Activated CD4-positive, alpha-beta memory T cell treated with anti-CD3 and anti-CD28 coated beads, Interleukin-2, amount 10 ng/mL, durations not matched to agents 7 days and 5 days (primary cell): ENCODE measurements around the gene HECA. TPM values are rescaled to one million over a fixed set of nuclear protein-coding genes. Genes with fewer than 3 reads are reported as not detected.
"Not testable (repeated sequence)": the region's sequence is repeated elsewhere in the genome, so short reads cannot be mapped to it uniquely, and the experiment has no call there.

ENCODE experiments used
- CTCF ChIA-PET: fragments of 350-600 bp; sonication (Branson Sonifier 250); formaldehyde crosslinking; loops from one replicate; lab custom pipeline; 2021; ENCODE audit warnings: antibody characterized with exemption, inconsistent platforms; lab: Charles Lee
- POLR2A ChIA-PET: fragments of 350-600 bp; sonication (Branson Sonifier 250); formaldehyde crosslinking; loops from one replicate; lab custom pipeline; 2021; ENCODE audit warnings: antibody characterized with exemption; lab: Charles Lee
- DNase-seq: peaks from one replicate; pipeline ENCODE4 v3.0.0-alpha.2; 2020
- H3K27ac Mint-ChIP-seq: one replicate; pipeline ENCODE4 v1.8.0; 2021; ENCODE audit warnings: mild to moderate bottlenecking, mixed read lengths
- H3K27me3 Mint-ChIP-seq: one replicate; pipeline ENCODE4 v1.8.0; 2021; ENCODE audit warnings: mixed read lengths
- H3K36me3 Mint-ChIP-seq: one replicate; pipeline ENCODE4 v1.8.0; 2021; ENCODE audit warnings: low read depth, mixed read lengths
- H3K4me1 Mint-ChIP-seq: one replicate; pipeline ENCODE4 v1.8.0; 2021; ENCODE audit warnings: mixed read lengths
- H3K4me3 Mint-ChIP-seq: one replicate; pipeline ENCODE4 v1.8.0; 2021; ENCODE audit warnings: mild to moderate bottlenecking, mixed read lengths
- H3K9me3 Mint-ChIP-seq: one replicate; pipeline ENCODE4 v1.8.0; 2021; ENCODE audit warnings: mixed read lengths
- total RNA-seq, 2 experiments: library from RNA; stranded (reverse); gene quantifications; one replicate each; pipeline ENCODE4 v1.2.3, GENCODE V29; 2021

The HECA gene
- total RNA-seq, 2 experiments from 2014 or later = 78.9 to 81.7 TPM

DNA sequence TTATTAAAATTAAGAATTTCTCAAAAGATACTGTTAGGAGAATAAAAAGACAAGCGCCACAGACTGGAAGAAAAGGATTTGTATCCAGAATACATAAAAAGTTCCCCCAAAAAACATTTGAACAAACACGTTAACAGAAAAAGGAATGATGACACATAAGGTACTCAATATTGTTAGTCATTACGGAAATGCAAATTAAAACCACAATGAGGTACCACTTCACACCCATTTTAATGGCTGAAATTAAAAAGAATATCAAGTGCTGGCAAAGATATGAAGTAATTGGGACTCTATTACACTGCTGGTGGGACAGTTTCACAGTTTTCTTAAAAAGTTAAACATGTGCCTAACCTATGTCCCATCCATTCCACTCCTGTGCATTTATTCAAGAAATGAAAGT is 51.4 kb downstream of the HECA start:
- POLR2A ChIA-PET = interaction anchor here (1.0 to 1.4 kb wide), 2 partner anchors 25 to 34 kb away, joined by 3 read pairs; no protein-coding TSS in a partner anchor
- Mint-ChIP-seq H3K27ac (peak overlapping the region; percentile 42), H3K36me3 (peaks cover 36% of the 10 kb centered on the region), H3K4me1 (peaks cover 31% of the 10 kb centered on the region), H3K4me3 (no peak overlapping the region), H3K9me3 (peaks cover 2% of the 10 kb centered on the region), H3K27me3 (no peaks in the 10 kb centered on the region)
- DNase-seq = no peak
- CTCF ChIA-PET = no interaction called here

DNA sequence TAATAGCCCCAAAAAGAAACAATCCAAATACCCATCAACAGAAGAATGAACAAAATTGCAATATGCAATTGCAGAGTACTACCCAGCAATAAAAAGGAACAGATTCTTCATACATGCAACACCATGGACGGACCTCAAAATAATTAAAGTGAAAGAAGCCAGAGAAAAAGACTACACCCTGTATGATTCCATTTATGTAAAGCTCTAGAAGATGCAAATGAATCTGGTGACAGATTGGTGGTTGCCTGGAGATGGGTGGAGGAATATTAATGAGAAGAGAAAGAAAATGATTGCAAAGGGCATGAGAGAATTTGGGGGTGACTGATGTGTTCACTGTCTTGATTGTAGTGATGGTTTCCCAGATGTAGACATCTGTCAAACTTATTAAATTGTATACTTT is 51.8 kb downstream of the HECA start:
- DNase-seq = no peak
- Mint-ChIP-seq H3K27ac (no peak overlapping the region), H3K4me1 (peaks cover 31% of the 10 kb centered on the region), H3K36me3 (peaks cover 33% of the 10 kb centered on the region), H3K27me3 (no peaks in the 10 kb centered on the region), H3K9me3 (peaks cover 2% of the 10 kb centered on the region), H3K4me3 (no peak overlapping the region)
- POLR2A ChIA-PET = interaction anchor here (1.0 kb wide), 2 partner anchors 25 to 52 kb away, joined by 3 read pairs; no protein-coding TSS in a partner anchor
- CTCF ChIA-PET = interaction anchor here (1.4 kb wide), 1 partner anchor 55 kb away, joined by 3 read pairs; no protein-coding TSS in a partner anchor

DNA sequence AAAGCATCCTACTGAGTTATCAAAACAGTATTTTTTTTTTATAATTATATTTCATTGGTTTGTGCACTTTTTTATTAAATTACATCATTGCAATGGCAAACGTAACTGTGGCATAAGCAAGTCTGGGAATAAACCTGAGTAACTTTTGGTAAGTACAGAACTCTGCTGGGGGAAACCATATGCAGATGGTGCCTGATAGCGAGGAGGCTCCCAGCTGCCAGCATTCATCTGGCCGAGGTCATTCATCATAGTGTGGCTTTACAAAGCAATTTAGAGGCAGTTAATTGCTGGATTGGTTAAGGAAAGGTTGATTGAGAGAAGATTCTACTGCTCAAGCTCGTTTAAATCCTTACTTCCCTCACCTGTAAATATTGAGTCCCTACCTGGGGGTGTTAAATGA is 52.6 kb downstream of the HECA start:
- DNase-seq = no peak
- Mint-ChIP-seq H3K4me1 (peaks cover 31% of the 10 kb centered on the region), H3K27me3 (no peaks in the 10 kb centered on the region), H3K4me3 (no peak overlapping the region), H3K36me3 (peaks cover 26% of the 10 kb centered on the region), H3K9me3 (peaks cover 2% of the 10 kb centered on the region), H3K27ac (no peak overlapping the region)
- ChIA-PET CTCF (interaction anchor here (1.2 to 1.4 kb wide), 2 partner anchors 32 to 54 kb away, joined by 3 to 4 read pairs; no protein-coding TSS in a partner anchor), POLR2A (interaction anchor here (1.0 kb wide), 1 partner anchor 53 kb away, joined by 3 read pairs; no protein-coding TSS in a partner anchor)

DNA sequence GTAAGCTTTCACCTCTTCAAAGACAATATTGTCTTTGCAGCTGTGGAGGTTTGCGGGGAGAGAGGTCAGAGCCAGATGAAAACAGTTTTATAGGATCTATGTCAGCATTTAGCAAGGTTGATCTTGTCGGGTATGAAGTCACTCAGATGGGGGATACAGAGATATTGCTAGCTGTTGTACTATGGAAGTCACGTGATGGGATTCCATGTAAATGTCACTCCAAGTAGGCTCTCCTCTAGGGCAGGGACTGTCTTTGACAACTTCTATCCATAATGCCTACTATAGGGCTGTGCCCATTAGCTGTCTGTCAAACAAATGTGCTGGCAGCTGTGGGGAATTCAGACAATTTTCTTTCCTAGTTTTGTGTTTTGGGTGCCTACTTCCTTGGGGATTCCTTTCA is 54.8 kb downstream of the HECA start:
- CTCF ChIA-PET = interaction anchor here (0.7 kb wide), 1 partner anchor 374 kb away, joined by 3 read pairs; no protein-coding TSS in a partner anchor
- POLR2A ChIA-PET = no interaction called here
- Mint-ChIP-seq H3K4me3 (no peak overlapping the region), H3K27ac (no peak overlapping the region), H3K9me3 (peaks cover 3% of the 10 kb centered on the region), H3K4me1 (peaks cover 27% of the 10 kb centered on the region), H3K27me3 (no peaks in the 10 kb centered on the region), H3K36me3 (peaks cover 21% of the 10 kb centered on the region)
- no peak for DNase-seq

DNA sequence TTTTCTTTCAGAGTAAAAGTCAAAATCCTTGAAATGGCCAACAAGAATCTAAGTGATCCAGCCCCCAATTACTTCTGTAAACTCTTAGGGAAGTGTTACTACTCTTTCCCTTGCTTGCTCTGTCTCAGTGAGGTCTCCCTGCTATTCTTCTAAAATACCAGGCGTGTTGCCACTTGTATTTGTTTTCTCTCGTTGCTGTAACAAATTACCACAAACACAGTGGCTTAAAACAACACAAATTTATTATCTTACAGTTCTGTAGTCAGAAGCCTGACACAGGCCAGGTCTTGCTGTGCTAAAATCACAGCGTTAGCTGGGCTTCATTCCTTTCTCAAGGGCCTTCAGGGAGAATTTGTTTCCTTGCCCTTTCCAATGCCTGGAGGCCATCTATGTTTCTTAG is 59.9 kb downstream of the HECA start:
- Mint-ChIP-seq H3K4me1 (no peaks in the 10 kb centered on the region), H3K27me3 (no peaks in the 10 kb centered on the region), H3K36me3 (peaks cover 7% of the 10 kb centered on the region), H3K27ac (no peak overlapping the region), H3K4me3 (no peak overlapping the region), H3K9me3 (peaks cover 8% of the 10 kb centered on the region)
- ChIA-PET POLR2A (no interaction called here), CTCF (interaction anchor here (1.3 kb wide), 1 partner anchor 24 kb away, joined by 5 read pairs; no protein-coding TSS in a partner anchor)
- no peak for DNase-seq

DNA sequence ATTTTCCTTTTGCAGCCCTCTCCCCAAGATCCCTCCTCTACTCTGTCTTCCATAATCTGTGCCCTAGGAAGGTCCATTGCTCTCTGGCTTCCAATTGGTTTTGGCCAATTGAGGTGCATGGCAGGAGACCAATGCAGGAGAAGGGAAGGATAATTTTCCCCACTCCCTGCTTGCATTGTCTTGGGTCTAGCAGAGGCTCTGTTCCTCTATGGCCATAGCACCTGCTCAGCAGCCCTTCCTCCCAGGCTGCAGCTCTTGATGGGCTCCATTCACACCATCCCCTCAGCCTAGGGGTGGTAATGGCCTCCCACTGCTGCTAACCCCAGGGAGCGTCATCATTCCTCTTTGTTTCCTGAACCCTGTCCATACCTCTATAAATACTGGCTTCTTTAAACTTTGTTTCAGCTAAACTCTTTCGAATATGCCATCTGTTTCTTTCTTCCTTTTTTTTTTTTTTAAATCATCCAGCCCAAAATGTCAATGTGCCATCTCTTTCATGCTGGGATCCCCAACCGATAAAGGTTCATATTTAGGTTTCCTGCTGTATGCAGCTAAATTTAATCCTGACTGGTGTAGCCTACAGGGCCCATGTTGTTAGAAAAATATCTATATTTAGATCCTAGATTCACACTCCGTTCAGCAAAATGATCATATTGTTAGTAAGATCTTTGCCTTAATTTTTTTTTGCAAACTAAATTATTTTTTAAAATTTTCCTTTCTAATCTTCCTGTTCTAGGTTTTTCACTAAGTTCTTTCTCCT is 63.8 kb downstream of the HECA start:
- no peak for DNase-seq
- Mint-ChIP-seq H3K27me3 (no peaks in the 10 kb centered on the region), H3K27ac (no peak overlapping the region), H3K36me3 (peaks cover 7% of the 10 kb centered on the region), H3K4me1 (no peaks in the 10 kb centered on the region), H3K9me3 (peaks cover 8% of the 10 kb centered on the region), H3K4me3 (no peak overlapping the region)
- POLR2A ChIA-PET = interaction anchor here (0.8 kb wide), 1 partner anchor 14 kb away, joined by 3 read pairs; no protein-coding TSS in a partner anchor
- CTCF ChIA-PET = interaction anchor here (0.5 kb wide), 1 partner anchor 611 kb away, joined by 4 read pairs; no protein-coding TSS in a partner anchor

DNA sequence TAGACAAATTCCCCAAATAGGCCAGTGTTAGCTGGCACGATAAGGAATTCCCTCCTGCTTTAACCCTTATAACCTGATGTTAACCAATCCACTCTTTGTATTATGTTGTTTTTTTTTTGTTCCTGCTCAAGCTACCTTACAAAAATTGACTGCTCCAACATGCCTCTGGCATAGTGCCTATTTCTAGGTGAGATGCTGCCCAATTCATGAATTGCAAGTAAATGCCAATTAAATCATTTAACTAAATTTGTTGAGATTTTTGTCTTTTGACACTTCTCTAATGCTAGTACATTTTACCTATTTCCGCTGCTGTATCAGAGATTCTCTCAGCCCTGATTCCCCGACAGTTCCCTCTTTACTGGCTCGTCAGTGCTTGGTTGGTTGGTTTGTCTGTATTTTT is 66.5 kb downstream of the HECA start:
- Mint-ChIP-seq H3K27me3 (no peaks in the 10 kb centered on the region), H3K27ac (no peak overlapping the region), H3K4me3 (no peak overlapping the region), H3K36me3 (peaks cover 9% of the 10 kb centered on the region), H3K4me1 (no peaks in the 10 kb centered on the region), H3K9me3 (peaks cover 17% of the 10 kb centered on the region)
- POLR2A ChIA-PET = no interaction called here
- CTCF ChIA-PET = no interaction called here
- no peak for DNase-seq

DNA sequence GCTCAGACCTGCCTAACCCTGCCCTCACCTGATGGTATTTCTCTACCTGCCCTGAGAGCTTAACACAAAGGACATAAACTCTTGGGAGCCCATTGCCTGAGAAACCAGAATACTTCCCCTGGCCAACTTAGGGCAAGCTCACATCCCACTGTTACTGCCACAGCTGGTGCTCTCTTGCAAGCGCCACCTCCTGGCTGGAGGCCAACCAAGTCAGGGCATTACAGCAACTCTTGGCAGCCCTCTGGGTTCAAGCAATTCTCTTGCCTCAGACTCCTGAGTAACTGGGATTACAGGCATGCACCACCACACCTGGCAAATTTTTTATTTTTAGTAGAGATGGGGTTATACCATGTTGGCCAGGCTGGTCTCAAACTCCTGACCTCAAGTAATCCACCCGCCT is 70.1 kb downstream of the HECA start:
- DNase-seq = no peak
- H3K4me1 Mint-ChIP-seq = peaks cover 9% of the 10 kb centered on the region

DNA sequence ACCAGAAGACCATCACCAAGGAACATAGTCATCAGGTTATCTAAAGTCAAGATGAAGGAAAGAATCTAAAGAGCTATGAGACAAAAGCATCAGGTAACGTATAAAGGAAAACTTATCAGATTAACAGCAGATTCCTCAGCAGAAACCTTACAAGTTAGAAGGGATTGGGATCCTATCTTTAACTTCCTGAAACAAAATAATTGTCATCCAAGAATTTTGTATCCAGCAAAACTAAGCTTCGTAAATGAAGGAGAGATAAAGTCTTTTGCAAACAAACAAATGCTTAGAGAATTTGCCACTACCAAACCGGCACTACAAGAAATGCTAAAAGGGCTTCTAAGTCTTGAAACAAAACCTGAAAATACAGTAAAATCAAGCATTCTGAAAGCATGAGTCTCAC is 71.0 kb downstream of the HECA start:
- ChIA-PET POLR2A (interaction anchor here (0.5 to 1.7 kb wide), 2 partner anchors 60 to 159 kb away, joined by 3 to 4 read pairs; no protein-coding TSS in a partner anchor), CTCF (interaction anchor here (0.7 to 1.7 kb wide), 2 partner anchors 44 to 117 kb away, joined by 3 to 4 read pairs; no protein-coding TSS in a partner anchor)
- peaks cover 38% of the 10 kb centered on the region for H3K36me3 Mint-ChIP-seq
- no peak overlapping the region for H3K4me3 Mint-ChIP-seq
- H3K27me3 Mint-ChIP-seq = peaks cover 2% of the 10 kb centered on the region
- no peak for DNase-seq
- peaks cover 44% of the 10 kb centered on the region for H3K9me3 Mint-ChIP-seq
- H3K27ac Mint-ChIP-seq = no peak overlapping the region
- H3K4me1 Mint-ChIP-seq = peaks cover 17% of the 10 kb centered on the region

More for the DNA sequence above, 70.1 kb downstream of the HECA start:
- H3K4me3 Mint-ChIP-seq = no peak overlapping the region
- ChIA-PET POLR2A (interaction anchor here (0.5 to 1.7 kb wide), 3 partner anchors 59 to 159 kb away, joined by 3 to 4 read pairs (median 3); partner anchors contain the start of gene TXLNB), CTCF (interaction anchor here (1.7 kb wide), 1 partner anchor 118 kb away, joined by 4 read pairs; no protein-coding TSS in a partner anchor)
- peaks cover 29% of the 10 kb centered on the region for H3K36me3 Mint-ChIP-seq
- peaks cover 37% of the 10 kb centered on the region for H3K9me3 Mint-ChIP-seq
- peaks cover 2% of the 10 kb centered on the region for H3K27me3 Mint-ChIP-seq
- no peak overlapping the region for H3K27ac Mint-ChIP-seq

DNA sequence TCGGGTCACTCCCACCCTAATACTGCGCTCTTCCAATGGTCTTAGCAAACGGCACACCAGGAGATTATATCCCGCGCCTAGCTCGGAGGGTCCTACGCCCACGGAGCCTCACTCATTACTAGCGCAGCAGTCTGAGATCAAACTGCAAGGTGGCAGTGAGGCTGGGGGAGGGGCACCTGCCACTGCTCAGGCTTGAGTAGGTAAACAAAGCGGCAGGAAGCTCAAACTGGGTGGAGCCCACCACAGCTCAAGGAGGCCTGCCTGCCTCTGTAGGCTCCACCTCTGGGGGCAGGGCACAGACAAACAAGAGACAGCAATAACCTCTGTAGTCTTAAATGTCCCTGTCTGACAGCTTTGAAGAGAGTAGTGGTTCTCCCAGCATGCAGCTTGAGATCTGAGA is 75.9 kb downstream of the HECA start:
- H3K4me3 Mint-ChIP-seq, H3K27me3 Mint-ChIP-seq, POLR2A ChIA-PET: not testable (repeated sequence)
- peaks cover 19% of the 10 kb centered on the region for H3K4me1 Mint-ChIP-seq
- peak; percentile 65 for DNase-seq
- H3K9me3 Mint-ChIP-seq = peaks cover 45% of the 10 kb centered on the region
- CTCF ChIA-PET = interaction anchor here (1.0 kb wide), 1 partner anchor 9 kb away, joined by 3 read pairs; no protein-coding TSS in a partner anchor
- peak overlapping the region; percentile 31 for H3K27ac Mint-ChIP-seq
- peaks cover 49% of the 10 kb centered on the region for H3K36me3 Mint-ChIP-seq

DNA sequence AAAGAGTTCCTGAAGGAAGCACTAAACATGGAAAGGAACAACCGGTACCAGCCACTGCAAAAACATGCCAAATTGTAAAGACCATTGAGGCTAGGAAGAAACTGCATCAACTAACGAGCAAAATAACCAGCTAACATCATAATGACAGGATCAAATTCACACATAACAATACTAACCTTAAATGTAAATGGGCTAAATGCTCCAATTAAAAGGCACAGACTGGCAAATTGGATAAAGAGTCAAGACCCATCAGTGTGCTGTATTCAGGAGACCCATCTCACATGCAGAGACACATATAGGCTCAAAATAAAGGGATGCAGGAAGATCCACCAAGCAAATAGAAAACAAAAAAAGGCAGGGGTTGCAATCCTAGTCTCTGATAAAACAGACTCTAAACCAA is 77.6 kb downstream of the HECA start:
- POLR2A ChIA-PET, DNase-seq, H3K27ac Mint-ChIP-seq, H3K4me3 Mint-ChIP-seq, H3K27me3 Mint-ChIP-seq, CTCF ChIA-PET: not testable (repeated sequence)
- Mint-ChIP-seq H3K4me1 (peaks cover 19% of the 10 kb centered on the region), H3K36me3 (peaks cover 41% of the 10 kb centered on the region), H3K9me3 (peaks cover 33% of the 10 kb centered on the region)

DNA sequence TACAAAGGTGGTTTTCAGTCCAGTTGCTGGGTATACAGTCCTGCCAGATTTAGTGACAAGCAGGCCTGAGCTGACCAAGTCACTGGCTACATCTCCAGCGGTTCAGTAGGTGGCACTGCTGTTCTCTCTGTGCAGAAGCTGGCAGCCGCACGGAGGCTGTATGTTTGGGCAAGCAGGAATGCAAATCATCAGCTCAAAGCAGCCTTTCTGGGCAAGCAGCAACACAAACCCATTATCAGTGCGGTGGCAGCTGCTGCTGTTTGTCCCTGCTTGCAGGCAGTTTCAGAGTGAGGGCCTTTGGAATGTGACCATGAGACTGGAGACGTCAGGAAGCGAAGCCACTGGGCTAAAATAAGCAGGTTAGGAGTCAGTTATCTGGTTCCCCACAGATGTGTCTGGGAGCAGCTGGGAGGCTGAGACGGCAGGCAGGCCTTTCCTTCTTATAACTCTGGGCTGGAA is 84.4 kb downstream of the HECA start:
- peaks cover 3% of the 10 kb centered on the region for H3K9me3 Mint-ChIP-seq
- POLR2A ChIA-PET = interaction anchor here (0.5 to 3.1 kb wide), 16 partner anchors 11 to 312 kb away, joined by 3 to 34 read pairs (median 6); partner anchors contain the start of genes CITED2 and TXLNB
- peak; percentile 83 for DNase-seq

More for the DNA sequence above, 84.4 kb downstream of the HECA start:
- Mint-ChIP-seq H3K27me3 (no peaks in the 10 kb centered on the region), H3K27ac (peak overlapping the region; percentile 59), H3K4me3 (no peak overlapping the region), H3K36me3 (no peaks in the 10 kb centered on the region), H3K4me1 (peaks cover 13% of the 10 kb centered on the region)
- CTCF ChIA-PET = interaction anchor here (0.5 to 6.5 kb wide), 45 partner anchors 9 to 710 kb away, joined by 3 to 170 read pairs (median 5); partner anchors contain the start of genes CITED2 and TXLNB
